K562 treated with DMSO at 1 percent for 24 hours (cell line): ENCODE measurements around the gene DCBLD1. TPM values are rescaled to one million over a fixed set of nuclear protein-coding genes. Genes with fewer than 3 reads are reported as not detected.

Source experiments
- total RNA-seq: library from RNA; unstranded; fragments of 300-600 nt; gene quantifications from 2 replicates; pipeline ENCODE4 v1.2.3, GENCODE V29; 2022; ENCODE audit warnings: low read depth; ENCODE audit not compliant: insufficient read depth

Gene DCBLD1
- 9.0 and 9.7 TPM in 2 replicates for total RNA-seq

GRCh38 chr6:117482240-117483003 lies at the start of gene DCBLD1:
DCBLD1 (plus strand) TSS chr6:117482674; CDS start chr6:117482782, 108 bp downstream.

Other genes with a start within 250 kb of the DCBLD1 start
- not detected in 2 replicates for gene VGLL2, start 217.1 kb upstream of the DCBLD1 start, total RNA-seq
- not detected in 2 replicates for gene ROS1, start 56.7 kb upstream of the DCBLD1 start, total RNA-seq
- gene GOPC, start 119.8 kb downstream of the DCBLD1 start, total RNA-seq: 12.7 and 13.0 TPM in 2 replicates
- 16.3 and 20.1 TPM in 2 replicates for gene NUS1, start 192.8 kb downstream of the DCBLD1 start, total RNA-seq